ENCODE results near the gene AARSD1. TPM values are rescaled to one million over a fixed set of nuclear protein-coding genes. Genes with fewer than 3 reads are reported as not detected.
"Not testable (repeated sequence)": the region's sequence is repeated elsewhere in the genome, so short reads cannot be mapped to it uniquely, and the experiment has no call there.

Gene AARSD1

GRCh38 chr17:42915288-42915687, 49.0 kb downstream of the AARSD1 start:
- not testable (repeated sequence) for H3K4me3 ChIP-seq (ENCODE audit: low read length); H3K4me1 ChIP-seq (ENCODE audit: control insufficient read depth, insufficient read depth, low read length); H3K36me3 ChIP-seq (ENCODE audit: insufficient read depth, low read length); H3K9ac ChIP-seq (ENCODE audit: low read depth, low read length); H3K4me2 ChIP-seq (ENCODE audit: low read length); H3K9me3 ChIP-seq (replicated peaks; ENCODE audit: low read length)
- H3K27me3 ChIP-seq (ENCODE audit: control insufficient read depth, insufficient read depth, low read length) = peaks cover 35% of the 10 kb centered on the region

DNA sequence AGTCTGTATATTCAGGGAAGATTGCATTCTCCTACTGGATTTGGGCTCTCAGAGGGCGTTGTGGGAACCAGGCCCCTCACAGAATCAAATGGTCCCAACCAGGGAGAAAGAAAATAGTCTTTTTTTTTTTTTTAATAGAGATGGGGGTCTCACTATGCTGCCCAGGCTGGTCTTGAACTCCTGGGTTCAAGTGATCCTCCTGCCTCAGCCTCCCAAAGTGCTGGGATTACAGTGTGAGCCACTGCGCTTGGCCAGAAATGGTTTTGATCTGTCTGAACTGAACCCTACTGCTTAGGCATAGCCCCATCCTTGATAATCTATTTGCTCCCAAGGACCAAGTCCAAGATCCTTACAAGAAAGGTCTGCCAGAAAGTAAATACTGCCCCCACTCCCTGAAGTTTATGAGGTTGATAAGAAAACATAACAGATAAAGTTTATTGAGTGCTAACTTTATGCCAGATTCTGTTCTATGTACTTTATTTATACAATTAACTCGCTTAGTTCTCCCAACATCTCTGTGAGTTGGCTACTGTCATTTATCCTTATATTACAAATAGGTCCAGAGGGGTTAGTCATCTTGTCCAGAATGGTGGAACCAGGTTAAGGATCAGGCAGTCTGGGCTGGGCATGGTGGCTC, 50.2 kb downstream of the AARSD1 start:
- Histone ChIP-seq H3K4me2 (ENCODE audit: low read length) (no peak overlapping the region), H3K9me3 (replicated peaks; ENCODE audit: low read length) (no peaks in the 10 kb centered on the region), H3K9ac (ENCODE audit: low read depth, low read length) (no peak overlapping the region), H3K36me3 (ENCODE audit: insufficient read depth, low read length) (no peaks in the 10 kb centered on the region), H3K4me1 (ENCODE audit: control insufficient read depth, insufficient read depth, low read length) (no peaks in the 10 kb centered on the region), H3K27me3 (ENCODE audit: control insufficient read depth, insufficient read depth, low read length) (peaks cover 30% of the 10 kb centered on the region), H3K4me3 (ENCODE audit: low read length) (no peak overlapping the region)

DNA sequence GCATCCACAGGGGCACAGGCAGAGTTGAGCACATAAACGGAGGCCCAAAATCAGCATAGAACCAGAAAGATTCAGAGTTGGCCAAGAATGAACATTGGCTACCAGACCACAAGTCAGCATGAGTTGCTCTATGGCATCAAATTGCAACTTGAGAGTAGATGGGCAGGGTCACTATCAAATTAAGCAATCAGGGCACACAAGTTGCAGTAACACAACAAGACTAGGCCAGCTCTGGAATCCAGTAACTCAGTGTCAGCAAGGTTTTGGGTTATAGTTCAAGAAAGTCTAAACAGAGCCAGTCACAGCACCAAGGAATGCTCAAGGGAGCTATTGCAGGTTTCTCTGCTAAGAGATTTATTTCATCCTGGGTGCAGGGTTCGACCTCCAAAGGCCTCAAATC, 50.7 kb downstream of the AARSD1 start:
- H3K27me3 ChIP-seq (ENCODE audit: control insufficient read depth, insufficient read depth, low read length) = peaks cover 28% of the 10 kb centered on the region
- no peaks in the 10 kb centered on the region for H3K4me1 ChIP-seq (ENCODE audit: control insufficient read depth, insufficient read depth, low read length)
- H3K9me3 ChIP-seq (replicated peaks; ENCODE audit: low read length) = no peaks in the 10 kb centered on the region
- no peak overlapping the region for H3K9ac ChIP-seq (ENCODE audit: low read depth, low read length)
- H3K36me3 ChIP-seq (ENCODE audit: insufficient read depth, low read length) = no peaks in the 10 kb centered on the region
- no peak overlapping the region for H3K4me3 ChIP-seq (ENCODE audit: low read length)
- H3K4me2 ChIP-seq (ENCODE audit: low read length) = no peak overlapping the region

DNA sequence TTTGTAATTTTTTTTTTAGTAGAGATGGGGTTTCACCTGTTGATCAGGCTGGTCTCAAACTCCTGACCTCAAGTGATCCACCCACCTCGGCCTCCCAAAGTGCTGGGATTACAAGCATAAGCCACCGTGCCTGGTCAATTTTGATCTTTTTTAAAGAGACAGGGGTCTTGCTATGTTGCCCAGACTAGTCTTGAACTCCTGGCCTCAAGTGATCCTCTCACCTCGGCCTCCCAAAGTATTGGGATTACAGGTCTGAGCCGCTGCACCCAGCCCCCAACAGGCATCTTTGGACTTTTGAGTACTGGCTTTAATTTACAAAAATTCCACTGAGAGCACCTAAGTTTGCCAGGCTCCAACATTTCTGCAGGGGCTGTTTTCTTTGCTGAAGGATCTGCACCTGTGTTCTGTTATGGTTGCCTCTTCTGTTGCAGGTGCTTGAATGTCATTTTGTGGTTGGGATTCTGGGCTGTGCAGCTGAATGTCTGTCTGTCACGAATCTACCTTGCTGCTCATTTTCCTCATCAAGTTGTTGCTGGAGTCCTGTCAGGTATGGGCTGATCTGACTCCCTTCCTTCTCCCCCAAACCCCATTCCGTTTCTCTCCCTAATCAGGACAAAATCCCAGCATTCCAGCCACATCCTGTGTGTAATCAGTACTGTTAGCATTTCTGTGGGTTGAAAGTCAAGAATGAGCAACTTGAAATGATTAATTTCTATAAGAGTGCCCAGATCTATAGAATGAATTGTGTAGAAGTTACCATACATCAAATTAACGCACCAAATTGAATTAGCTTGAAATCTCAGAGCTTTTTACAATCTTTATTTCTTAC, 55.2 kb downstream of the AARSD1 start:
- Histone ChIP-seq H3K27me3 (ENCODE audit: control insufficient read depth, insufficient read depth, low read length) (peaks cover 56% of the 10 kb centered on the region), H3K4me2 (ENCODE audit: low read length) (no peak overlapping the region), H3K4me3 (ENCODE audit: low read length) (no peak overlapping the region), H3K9ac (ENCODE audit: low read depth, low read length) (no peak overlapping the region), H3K4me1 (ENCODE audit: control insufficient read depth, insufficient read depth, low read length) (no peaks in the 10 kb centered on the region), H3K36me3 (ENCODE audit: insufficient read depth, low read length) (no peaks in the 10 kb centered on the region), H3K9me3 (replicated peaks; ENCODE audit: low read length) (no peaks in the 10 kb centered on the region)

- Histone ChIP-seq H3K4me1 (ENCODE audit: control insufficient read depth, insufficient read depth, low read length) (no peaks in the 10 kb centered on the region), H3K36me3 (ENCODE audit: insufficient read depth, low read length) (no peaks in the 10 kb centered on the region), H3K9ac (ENCODE audit: low read depth, low read length) (no peak overlapping the region), H3K4me2 (ENCODE audit: low read length) (no peak overlapping the region), H3K4me3 (ENCODE audit: low read length) (no peak overlapping the region), H3K9me3 (replicated peaks; ENCODE audit: low read length) (no peaks in the 10 kb centered on the region), H3K27me3 (ENCODE audit: control insufficient read depth, insufficient read depth, low read length) (peaks cover 65% of the 10 kb centered on the region)
These were observed 57.3 kb downstream of the AARSD1 start for GRCh38 chr17:42906772-42907446.

GRCh38 chr17:42904110-42904469, 60.2 kb downstream of the AARSD1 start:
- H3K9ac ChIP-seq (ENCODE audit: low read depth, low read length) = no peak overlapping the region
- no peaks in the 10 kb centered on the region for H3K9me3 ChIP-seq (replicated peaks; ENCODE audit: low read length)
- no peak overlapping the region for H3K4me3 ChIP-seq (ENCODE audit: low read length)
- H3K4me2 ChIP-seq (ENCODE audit: low read length) = no peak overlapping the region
- H3K27me3 ChIP-seq (ENCODE audit: control insufficient read depth, insufficient read depth, low read length) = peaks cover 67% of the 10 kb centered on the region
- no peaks in the 10 kb centered on the region for H3K36me3 ChIP-seq (ENCODE audit: insufficient read depth, low read length)
- no peaks in the 10 kb centered on the region for H3K4me1 ChIP-seq (ENCODE audit: control insufficient read depth, insufficient read depth, low read length)

DNA sequence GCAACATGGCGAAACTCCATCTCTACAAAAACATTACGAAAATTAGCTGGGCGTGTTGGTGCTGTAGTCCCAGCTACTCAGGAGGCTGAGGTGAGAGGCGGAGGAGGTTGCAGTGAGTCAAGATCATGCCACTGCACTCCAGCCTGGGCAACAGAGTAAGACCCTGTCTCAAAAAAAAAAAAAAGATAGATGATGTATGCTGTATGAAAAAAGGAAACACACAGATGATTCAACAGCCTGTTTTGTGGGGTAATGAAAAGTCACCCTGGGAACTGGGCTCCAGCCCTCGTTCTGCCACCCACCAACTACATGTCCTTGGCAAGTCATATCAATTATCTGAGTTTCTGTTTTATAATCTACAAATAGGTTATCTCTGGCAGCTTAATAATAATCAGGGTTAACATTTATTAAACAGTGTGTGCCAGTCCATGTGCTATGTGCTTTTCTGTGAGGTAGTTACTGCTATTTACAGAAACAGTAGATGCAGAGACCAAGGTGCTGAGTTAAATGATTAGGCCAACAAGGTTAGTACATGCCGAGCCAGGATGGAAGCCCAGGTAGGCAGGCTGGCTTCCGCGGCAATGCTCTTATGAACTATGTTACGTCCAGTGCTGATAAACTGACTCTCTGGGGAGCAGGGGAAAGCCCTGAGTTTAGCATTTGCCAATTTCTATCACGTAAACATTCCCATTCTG, 62.6 kb downstream of the AARSD1 start:
- H3K4me1 ChIP-seq (ENCODE audit: control insufficient read depth, insufficient read depth, low read length) = no peaks in the 10 kb centered on the region
- peaks cover 59% of the 10 kb centered on the region for H3K27me3 ChIP-seq (ENCODE audit: control insufficient read depth, insufficient read depth, low read length)
- H3K4me3 ChIP-seq (ENCODE audit: low read length) = no peak overlapping the region

More for the DNA sequence above, 62.6 kb downstream of the AARSD1 start:
- Histone ChIP-seq H3K36me3 (ENCODE audit: insufficient read depth, low read length) (no peaks in the 10 kb centered on the region), H3K9ac (ENCODE audit: low read depth, low read length) (no peak overlapping the region), H3K9me3 (replicated peaks; ENCODE audit: low read length) (no peaks in the 10 kb centered on the region), H3K4me2 (ENCODE audit: low read length) (no peak overlapping the region)

Small RNA genes lying within 50 kb of the gene (small RNA-seq; reads per million reads assigned to genes)
- not detected for gene AARSD1
- not detected for gene RF00561

Data from skeletal muscle satellite cell (primary cell).